Right atrium auricular region (tissue), 2 donors: ENCODE measurements around the gene ZNF410. TPM values are rescaled to one million over a fixed set of nuclear protein-coding genes. Genes with fewer than 3 reads are reported as not detected.
A peak's percentile ranks its signal among the peaks of the same experiment; 100 is the strongest.

Source experiments
- DNase-seq: peaks from one replicate; pipeline ENCODE4 v3.0.0-alpha.2; 2019; ENCODE audit warnings: low spot score
- H3K27ac ChIP-seq, 2 donors: fragments of 200-600 bp; sonication (generic); 1 replicate in 1 of 2; 2 replicates in 1 of 2; pipeline ENCODE4 v1.5.1; 2016 to 2019
- H3K27me3 ChIP-seq, 2 donors: fragments of 200-600 bp; sonication (generic); one replicate each; pipeline versions ENCODE4 v1.5.1 to v1.6.0; 2017 to 2019
- H3K36me3 ChIP-seq: fragments of 200-600 bp; sonication (generic); one replicate; pipeline ENCODE4 v1.5.1; 2016
- H3K4me1 ChIP-seq, 2 donors: fragments of 200-600 bp; sonication (generic); one replicate each; pipeline versions ENCODE4 v1.5.1 to v1.6.0; 2017 to 2019
- H3K4me3 ChIP-seq, 2 donors: fragments of 200-600 bp; sonication (generic); 1 replicate in 1 of 2; 2 replicates in 1 of 2; pipeline ENCODE4 v1.5.1; 2017 to 2019; ENCODE audit warnings: mild to moderate bottlenecking in 1 of 2, moderate library complexity in 1 of 2
- H3K9me3 ChIP-seq, 2 donors: fragments of 200-600 bp; sonication (generic); one replicate each; pipeline ENCODE4 v1.5.1; 2019
- CTCF ChIP-seq, 2 donors: fragments of 200-600 bp; sonication (generic); IDR thresholded peaks; one replicate each; pipeline ENCODE4 v1.5.1; 2019; ENCODE audit warnings: antibody characterized with exemption in 2 of 2
- total RNA-seq, 2 donors: library from RNA; depleted of rRNA; stranded (reverse); fragments of >200 nt; gene quantifications; one replicate each; pipeline ENCODE4 v1.1.0, GENCODE V29; 2016

ZNF410 gene
- total RNA-seq, 2 donors from 2014 or later, result 16.2 to 23.4 TPM

DNA sequence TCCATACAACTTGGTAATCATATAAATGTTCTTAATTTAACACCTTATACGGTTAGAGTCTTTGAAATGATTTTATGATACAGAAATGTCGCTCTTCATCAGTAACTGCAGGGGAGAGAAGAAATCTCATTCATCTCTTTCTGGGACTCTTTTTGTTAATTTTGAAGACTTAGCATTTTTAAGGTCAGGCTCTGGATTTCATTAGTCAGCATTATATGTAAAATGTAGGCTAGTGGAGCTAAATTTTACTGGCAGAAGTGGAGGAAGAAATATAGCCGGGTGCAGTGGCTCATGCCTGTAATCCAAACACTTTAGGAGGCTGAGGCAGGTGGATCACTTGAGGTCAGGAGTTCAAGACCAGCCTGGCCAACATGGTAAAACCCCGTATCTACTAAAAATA lies 39.7 kb upstream of the ZNF410 start:
- no peak for TF ChIP-seq CTCF (IDR thresholded peaks at IDR 0.05)
- H3K4me3 ChIP-seq, result no peak overlapping the region
- DNase-seq, result no peak
- no peaks in the 10 kb centered on the region for H3K36me3 ChIP-seq
- H3K9me3 ChIP-seq, result no peaks in the 10 kb centered on the region
- peaks cover 0 to 6% of the 10 kb centered on the region in 2 donors for H3K4me1 ChIP-seq
- H3K27ac ChIP-seq, result no peak overlapping the region
- no peaks in the 10 kb centered on the region for H3K27me3 ChIP-seq

- peak overlapping the region; percentile 54 to 57 for H3K4me3 ChIP-seq
- no peaks in the 10 kb centered on the region for H3K27me3 ChIP-seq
- DNase-seq, result no peak
- peak overlapping the region; percentile 91 for H3K27ac ChIP-seq
- no peaks in the 10 kb centered on the region for H3K36me3 ChIP-seq
- no peak for TF ChIP-seq CTCF (IDR thresholded peaks at IDR 0.05)
- H3K9me3 ChIP-seq, result no peaks in the 10 kb centered on the region
- H3K4me1 ChIP-seq, result peaks cover 0 to 15% of the 10 kb centered on the region in 2 donors
Measured at GRCh38 chr14:73851000-73851399, 35.7 kb upstream of the ZNF410 start.

GRCh38 chr14:73851567-73852382 lies 34.9 kb upstream of the ZNF410 start, which contains the start of gene PTGR2:
PTGR2 (plus strand) TSS chr14:73851831; CDS start chr14:73858863, 7,032 bp downstream.
- H3K36me3 ChIP-seq, result no peaks in the 10 kb centered on the region
- TF ChIP-seq CTCF (IDR thresholded peaks at IDR 0.05), result peak in 1 of 2 donors; percentile 27
- peak; percentile 97 for DNase-seq
- H3K4me3 ChIP-seq, result peak within 1 kb of the TSS; percentile 54 to 57
- H3K9me3 ChIP-seq, result no peaks in the 10 kb centered on the region
- H3K4me1 ChIP-seq, result peaks cover 0 to 15% of the 10 kb centered on the region in 2 donors
- peak within 1 kb of the TSS; percentile 91 for H3K27ac ChIP-seq
- no peaks in the 10 kb centered on the region for H3K27me3 ChIP-seq

DNA sequence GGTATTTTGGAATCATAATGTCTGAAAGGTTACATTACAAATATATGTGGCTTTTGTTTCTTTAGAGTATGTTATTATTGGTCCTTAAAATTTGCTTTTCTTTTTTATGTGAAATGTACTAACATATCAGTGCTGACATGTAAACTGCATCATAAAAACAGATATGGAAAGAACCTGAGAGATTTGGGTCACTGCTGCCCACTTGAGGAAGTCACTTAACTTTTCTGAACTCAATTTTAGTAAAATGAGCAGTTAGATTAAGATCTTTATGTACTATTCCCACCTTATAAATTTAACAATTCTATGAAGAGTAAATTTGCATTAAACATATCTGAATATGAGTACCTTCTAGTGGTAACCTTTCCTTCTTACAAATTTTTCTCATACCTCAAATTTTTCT lies 27.5 kb upstream of the ZNF410 start:
- H3K4me1 ChIP-seq, result no peaks in the 10 kb centered on the region
- no peak for TF ChIP-seq CTCF (IDR thresholded peaks at IDR 0.05)
- no peak overlapping the region for H3K27ac ChIP-seq
- DNase-seq, result no peak
- no peak overlapping the region for H3K4me3 ChIP-seq
- no peaks in the 10 kb centered on the region for H3K27me3 ChIP-seq
- H3K9me3 ChIP-seq, result no peaks in the 10 kb centered on the region
- peaks cover 36% of the 10 kb centered on the region for H3K36me3 ChIP-seq

DNA sequence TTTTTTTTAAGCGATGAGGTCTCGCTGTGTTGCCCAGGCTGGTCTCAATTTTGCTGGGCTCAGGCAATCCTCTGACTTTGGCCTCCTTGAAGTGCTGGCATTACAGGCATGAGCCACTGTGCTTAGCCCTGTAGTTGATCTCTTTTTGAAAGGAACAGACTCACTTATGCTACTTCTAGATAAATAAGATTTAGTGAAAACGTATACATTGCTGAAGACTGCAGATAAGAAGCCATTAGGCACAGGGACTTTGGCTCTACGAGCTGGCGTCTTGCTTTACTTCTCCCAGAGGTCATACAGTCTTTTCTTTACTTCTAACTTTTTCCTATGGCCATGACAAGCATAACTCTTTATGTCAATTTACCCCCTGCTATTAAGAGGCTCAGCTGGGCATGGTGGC lies 25.6 kb upstream of the ZNF410 start:
- TF ChIP-seq CTCF (IDR thresholded peaks at IDR 0.05), result no peak
- H3K4me3 ChIP-seq, result no peak overlapping the region
- no peaks in the 10 kb centered on the region for H3K27me3 ChIP-seq
- no peaks in the 10 kb centered on the region for H3K4me1 ChIP-seq
- no peaks in the 10 kb centered on the region for H3K9me3 ChIP-seq
- peaks cover 37% of the 10 kb centered on the region for H3K36me3 ChIP-seq
- no peak for DNase-seq
- no peak overlapping the region for H3K27ac ChIP-seq
